Right atrium auricular region (tissue), 2 donors: ENCODE data around the gene LRRC28. TPM values are rescaled to one million over a fixed set of nuclear protein-coding genes. Genes with fewer than 3 reads are reported as not detected.

Experiments
- DNase-seq: peaks from one replicate; pipeline ENCODE4 v3.0.0-alpha.2; 2019; ENCODE audit warnings: low spot score
- H3K27ac ChIP-seq, 2 donors: fragments of 200-600 bp; sonication (generic); 1 replicate in 1 of 2; 2 replicates in 1 of 2; pipeline ENCODE4 v1.5.1; 2016 to 2019
- H3K27me3 ChIP-seq, 2 donors: fragments of 200-600 bp; sonication (generic); one replicate each; pipeline versions ENCODE4 v1.5.1 to v1.6.0; 2017 to 2019
- H3K36me3 ChIP-seq: fragments of 200-600 bp; sonication (generic); one replicate; pipeline ENCODE4 v1.5.1; 2016
- H3K4me1 ChIP-seq, 2 donors: fragments of 200-600 bp; sonication (generic); one replicate each; pipeline versions ENCODE4 v1.5.1 to v1.6.0; 2017 to 2019
- H3K4me3 ChIP-seq, 2 donors: fragments of 200-600 bp; sonication (generic); 1 replicate in 1 of 2; 2 replicates in 1 of 2; pipeline ENCODE4 v1.5.1; 2017 to 2019; ENCODE audit warnings: mild to moderate bottlenecking in 1 of 2, moderate library complexity in 1 of 2
- H3K9me3 ChIP-seq, 2 donors: fragments of 200-600 bp; sonication (generic); one replicate each; pipeline ENCODE4 v1.5.1; 2019
- total RNA-seq, 2 donors: library from RNA; depleted of rRNA; stranded (reverse); fragments of >200 nt; gene quantifications; one replicate each; pipeline ENCODE4 v1.1.0, GENCODE V29; 2016
- TF ChIP-seq, protein P1 (sequence below), 2 donors: fragments of 200-600 bp; sonication (generic); IDR thresholded peaks; one replicate each; pipeline ENCODE4 v1.5.1; 2019; ENCODE audit warnings: antibody characterized with exemption in 2 of 2

LRRC28 gene
- total RNA-seq, 2 donors from 2014 or later: 29.8 to 34.5 TPM

DNA sequence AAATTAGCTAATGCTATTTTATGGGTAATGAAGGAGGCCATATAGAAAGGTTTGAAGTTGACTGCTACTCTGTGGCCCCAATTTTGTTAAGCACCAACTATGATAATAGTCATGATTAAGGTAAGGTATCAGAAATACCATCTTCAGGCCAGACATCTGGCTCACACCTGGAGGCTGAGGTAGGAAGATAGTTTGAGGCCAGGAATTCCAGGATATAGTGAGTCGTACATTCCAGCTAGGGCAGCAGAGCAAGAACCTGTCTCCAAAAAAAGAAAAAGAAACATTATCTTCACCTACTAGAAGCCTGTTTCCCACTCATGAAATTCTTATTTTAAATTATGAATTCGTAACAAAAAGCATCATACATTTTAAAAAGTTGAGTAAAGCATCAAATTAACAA, 64.4 kb downstream of the LRRC28 start:
- Histone ChIP-seq H3K9me3 (peaks cover 4 to 16% of the 10 kb centered on the region in 2 donors), H3K36me3 (no peaks in the 10 kb centered on the region), H3K4me3 (no peak overlapping the region), H3K27ac (no peak overlapping the region), H3K27me3 (no peaks in the 10 kb centered on the region), H3K4me1 (no peaks in the 10 kb centered on the region)
- TF ChIP-seq, protein P1, sequence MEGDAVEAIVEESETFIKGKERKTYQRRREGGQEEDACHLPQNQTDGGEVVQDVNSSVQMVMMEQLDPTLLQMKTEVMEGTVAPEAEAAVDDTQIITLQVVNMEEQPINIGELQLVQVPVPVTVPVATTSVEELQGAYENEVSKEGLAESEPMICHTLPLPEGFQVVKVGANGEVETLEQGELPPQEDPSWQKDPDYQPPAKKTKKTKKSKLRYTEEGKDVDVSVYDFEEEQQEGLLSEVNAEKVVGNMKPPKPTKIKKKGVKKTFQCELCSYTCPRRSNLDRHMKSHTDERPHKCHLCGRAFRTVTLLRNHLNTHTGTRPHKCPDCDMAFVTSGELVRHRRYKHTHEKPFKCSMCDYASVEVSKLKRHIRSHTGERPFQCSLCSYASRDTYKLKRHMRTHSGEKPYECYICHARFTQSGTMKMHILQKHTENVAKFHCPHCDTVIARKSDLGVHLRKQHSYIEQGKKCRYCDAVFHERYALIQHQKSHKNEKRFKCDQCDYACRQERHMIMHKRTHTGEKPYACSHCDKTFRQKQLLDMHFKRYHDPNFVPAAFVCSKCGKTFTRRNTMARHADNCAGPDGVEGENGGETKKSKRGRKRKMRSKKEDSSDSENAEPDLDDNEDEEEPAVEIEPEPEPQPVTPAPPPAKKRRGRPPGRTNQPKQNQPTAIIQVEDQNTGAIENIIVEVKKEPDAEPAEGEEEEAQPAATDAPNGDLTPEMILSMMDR (IDR thresholded peaks at IDR 0.05): no peak
- no peak for DNase-seq

DNA sequence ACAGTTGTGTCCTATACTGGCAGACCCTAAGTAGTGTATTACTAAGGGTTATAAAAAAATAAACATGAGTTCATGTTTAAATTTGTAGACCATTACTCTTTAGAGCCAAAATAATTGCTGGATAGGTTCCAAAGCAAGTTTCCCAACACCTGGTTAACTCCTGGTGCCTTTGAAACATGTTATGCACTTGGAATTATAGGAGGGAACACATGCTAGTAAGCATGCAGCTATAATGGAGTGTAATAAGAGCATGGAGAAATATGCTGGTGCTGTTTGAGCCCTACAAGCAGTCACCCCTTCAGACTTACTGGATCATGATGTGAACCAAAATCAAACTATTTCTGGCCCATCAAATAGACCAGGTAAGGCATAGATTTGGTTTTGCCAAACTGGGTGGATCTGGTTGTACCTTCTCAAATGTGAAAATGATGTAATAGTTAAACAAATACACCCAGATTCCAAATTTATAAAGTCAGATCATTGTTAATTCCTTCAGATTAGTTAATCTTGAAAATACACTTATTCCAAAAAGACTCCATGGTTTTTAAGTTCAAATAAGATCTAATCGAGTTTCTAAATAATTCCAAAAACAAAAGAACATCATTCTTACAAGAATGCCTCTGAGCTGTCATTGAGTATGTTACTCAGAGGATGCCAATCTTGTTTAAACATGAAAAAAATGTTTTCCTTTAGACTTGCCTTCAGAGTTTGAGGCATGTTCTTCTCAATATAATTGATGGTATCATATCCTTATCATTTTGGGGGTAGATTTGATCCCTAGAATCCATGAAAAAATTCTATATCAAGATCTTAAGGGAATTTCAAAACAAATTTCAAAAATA, 69.3 kb downstream of the LRRC28 start:
- H3K9me3 ChIP-seq: no peaks in the 10 kb centered on the region
- no peak overlapping the region for H3K4me3 ChIP-seq
- peaks cover 0 to 18% of the 10 kb centered on the region in 2 donors for H3K4me1 ChIP-seq
- TF ChIP-seq, protein P1 (IDR thresholded peaks at IDR 0.05): no peak
- no peaks in the 10 kb centered on the region for H3K36me3 ChIP-seq
- no peak overlapping the region for H3K27ac ChIP-seq
- DNase-seq: no peak
- H3K27me3 ChIP-seq: no peaks in the 10 kb centered on the region

DNA sequence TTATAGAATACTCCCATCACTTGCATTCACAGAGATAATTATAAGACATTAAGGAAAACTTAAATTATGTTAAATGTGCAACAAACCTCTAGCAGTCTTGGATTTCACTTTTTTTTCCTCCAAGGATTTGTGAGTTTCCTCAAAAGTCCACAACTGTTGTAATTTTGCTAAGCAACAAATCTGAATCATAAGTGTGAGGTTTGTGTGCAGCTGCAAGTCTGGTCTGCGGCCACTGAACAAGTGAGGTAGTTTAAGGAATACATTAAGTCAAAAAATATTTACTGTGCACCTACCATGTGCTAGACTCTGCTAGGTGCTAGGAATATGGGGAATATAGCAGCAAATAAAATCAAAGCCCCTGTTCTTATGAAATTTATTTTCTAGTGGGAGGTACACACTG, 70.2 kb downstream of the LRRC28 start:
- no peaks in the 10 kb centered on the region for H3K9me3 ChIP-seq
- no peak overlapping the region for H3K27ac ChIP-seq
- TF ChIP-seq, protein P1 (IDR thresholded peaks at IDR 0.05): no peak
- no peak for DNase-seq
- H3K36me3 ChIP-seq: no peaks in the 10 kb centered on the region
- no peaks in the 10 kb centered on the region for H3K27me3 ChIP-seq
- H3K4me1 ChIP-seq: peaks cover 0 to 18% of the 10 kb centered on the region in 2 donors
- H3K4me3 ChIP-seq: no peak overlapping the region

DNA sequence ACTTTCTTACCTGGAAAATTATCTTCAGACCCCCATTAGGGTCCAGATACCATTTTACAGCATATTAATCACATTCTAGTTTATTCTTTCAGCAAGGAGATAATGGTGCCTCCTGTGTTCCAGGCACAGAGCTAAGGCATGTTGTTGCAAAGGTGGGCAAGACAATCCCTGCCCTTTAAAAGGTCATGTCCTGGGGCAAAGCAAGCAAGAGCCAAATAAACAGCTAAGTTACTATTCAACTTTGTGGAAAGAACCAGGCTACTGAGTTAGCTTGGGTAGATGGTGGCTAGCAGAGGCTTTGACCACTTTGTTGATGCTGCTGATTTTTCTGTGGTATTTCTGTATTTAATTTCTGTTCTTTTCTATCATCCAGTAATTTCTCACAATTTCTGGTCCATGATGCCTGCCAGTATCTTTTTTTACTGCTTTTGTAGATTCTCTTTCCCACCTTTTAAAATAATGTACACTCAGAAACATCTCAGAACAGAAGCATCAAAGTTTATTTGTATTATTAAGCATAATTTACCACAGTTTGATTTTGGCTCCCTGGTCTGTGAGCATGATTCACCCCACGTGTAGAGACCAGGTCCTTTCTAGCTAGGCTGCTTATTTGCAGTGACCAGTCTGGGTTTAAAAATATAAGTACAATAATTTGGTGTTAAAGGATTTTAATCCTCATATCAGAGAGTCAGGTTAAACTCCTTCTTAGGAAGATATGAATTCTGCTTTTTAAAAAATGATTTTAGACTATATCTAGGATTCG, 71.5 kb downstream of the LRRC28 start:
- TF ChIP-seq, protein P1 (IDR thresholded peaks at IDR 0.05): no peak
- Histone ChIP-seq H3K36me3 (no peaks in the 10 kb centered on the region), H3K9me3 (no peaks in the 10 kb centered on the region), H3K27ac (no peak overlapping the region), H3K4me1 (peaks cover 0 to 18% of the 10 kb centered on the region in 2 donors), H3K4me3 (no peak overlapping the region), H3K27me3 (no peaks in the 10 kb centered on the region)
- DNase-seq: no peak

DNA sequence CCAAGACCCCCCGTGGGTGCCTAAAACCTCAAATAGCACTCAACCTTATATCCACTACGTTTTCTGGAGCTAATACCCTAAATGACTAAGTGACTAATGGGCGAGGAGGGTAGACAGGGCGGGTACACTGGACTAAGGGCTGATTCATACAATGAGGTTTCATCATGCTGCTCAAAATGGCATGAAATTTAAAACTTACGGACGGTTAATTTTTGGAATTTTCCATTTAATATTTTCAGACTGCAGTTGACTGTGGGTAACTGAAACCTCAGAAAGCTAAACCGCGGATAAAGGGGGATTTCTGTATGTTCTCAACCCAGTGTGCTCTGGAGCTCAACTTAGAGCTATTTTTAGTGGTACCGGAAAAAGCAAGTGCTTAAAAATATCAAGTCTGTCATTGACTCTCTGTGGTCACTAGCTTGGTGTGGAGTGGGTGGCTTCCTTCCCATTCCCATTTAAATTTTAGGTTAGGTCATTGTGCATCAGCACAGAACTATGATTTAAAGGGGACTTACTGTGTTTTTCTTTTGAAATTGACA, 72.9 kb downstream of the LRRC28 start:
- Histone ChIP-seq H3K27ac (peak overlapping the region; percentile 46 to 69), H3K4me1 (peaks cover 0 to 18% of the 10 kb centered on the region in 2 donors), H3K4me3 (no peak overlapping the region), H3K27me3 (no peaks in the 10 kb centered on the region), H3K36me3 (no peaks in the 10 kb centered on the region), H3K9me3 (no peaks in the 10 kb centered on the region)
- TF ChIP-seq, protein P1 (IDR thresholded peaks at IDR 0.05): no peak
- no peak for DNase-seq
